B cell (primary cell): Measurements from ENCODE around the gene DOCK4.

Source experiments
- EZH2 ChIP-seq: IDR thresholded peaks from 2 replicates; pipeline ENCODE4 v1.6.1; 2012; ENCODE audit warnings: borderline replicate concordance, low read depth, mild to moderate bottlenecking, moderate library complexity, low read length; ENCODE audit not compliant: insufficient read depth, poor library complexity, severe bottlenecking
- TF ChIP-seq, protein P1 (sequence below): fragments of 200-600 bp; IDR thresholded peaks from one replicate; pipeline ENCODE4 v1.8.0; 2022; ENCODE audit warnings: antibody characterized with exemption, mild to moderate bottlenecking

DNA sequence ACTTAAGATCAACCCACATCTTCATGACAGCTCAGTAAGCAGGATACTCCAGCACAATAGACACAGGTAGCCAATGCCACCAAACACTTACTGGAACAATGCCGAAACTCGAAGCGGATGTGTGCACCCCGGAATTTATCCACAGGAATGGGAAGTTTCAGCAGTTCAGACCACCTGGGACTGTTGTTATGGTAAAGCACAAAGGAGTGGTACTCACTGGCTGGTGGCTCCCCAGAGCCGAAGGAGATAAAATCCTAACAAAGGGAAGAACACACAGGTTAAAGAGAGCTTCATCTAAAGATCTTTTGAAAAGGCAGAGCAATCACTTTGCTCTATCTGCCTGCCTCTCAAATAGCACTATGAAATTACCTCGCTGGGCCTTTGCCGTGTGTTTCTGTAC lies 305.9 kb downstream of the DOCK4 start:
- TF ChIP-seq, protein P1, sequence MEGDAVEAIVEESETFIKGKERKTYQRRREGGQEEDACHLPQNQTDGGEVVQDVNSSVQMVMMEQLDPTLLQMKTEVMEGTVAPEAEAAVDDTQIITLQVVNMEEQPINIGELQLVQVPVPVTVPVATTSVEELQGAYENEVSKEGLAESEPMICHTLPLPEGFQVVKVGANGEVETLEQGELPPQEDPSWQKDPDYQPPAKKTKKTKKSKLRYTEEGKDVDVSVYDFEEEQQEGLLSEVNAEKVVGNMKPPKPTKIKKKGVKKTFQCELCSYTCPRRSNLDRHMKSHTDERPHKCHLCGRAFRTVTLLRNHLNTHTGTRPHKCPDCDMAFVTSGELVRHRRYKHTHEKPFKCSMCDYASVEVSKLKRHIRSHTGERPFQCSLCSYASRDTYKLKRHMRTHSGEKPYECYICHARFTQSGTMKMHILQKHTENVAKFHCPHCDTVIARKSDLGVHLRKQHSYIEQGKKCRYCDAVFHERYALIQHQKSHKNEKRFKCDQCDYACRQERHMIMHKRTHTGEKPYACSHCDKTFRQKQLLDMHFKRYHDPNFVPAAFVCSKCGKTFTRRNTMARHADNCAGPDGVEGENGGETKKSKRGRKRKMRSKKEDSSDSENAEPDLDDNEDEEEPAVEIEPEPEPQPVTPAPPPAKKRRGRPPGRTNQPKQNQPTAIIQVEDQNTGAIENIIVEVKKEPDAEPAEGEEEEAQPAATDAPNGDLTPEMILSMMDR = no peak
- TF ChIP-seq EZH2 = no peak
